ENCODE measurements around the gene FANCL. TPM values are rescaled to one million over a fixed set of nuclear protein-coding genes. Genes with fewer than 3 reads are reported as not detected.
"Not testable (repeated sequence)": the region's sequence is repeated elsewhere in the genome, so short reads cannot be mapped to it uniquely, and the experiment has no call there.

FANCL gene
- total RNA-seq, 4 donors from 2014 or later, result 7.5 to 17.9 (median 11.6) TPM

- intact Hi-C loops (cut with DNase I), result no loop called here
- no peaks in the 10 kb centered on the region for H3K27me3 ChIP-seq
- WGBS, result 84% methylated on average over 4 of the region's 4 CpGs
These were observed 27.6 kb upstream of the FANCL start for GRCh38 chr2:58268685-58269084.

GRCh38 chr2:58266211-58266610 is 25.1 kb upstream of the FANCL start:
- WGBS, result 53% methylated on average over 2 of the region's 2 CpGs
- TF ChIP-seq EP300 (IDR thresholded peaks at IDR 0.05) (no peak), POLR2AphosphoS5 (IDR thresholded peaks at IDR 0.05) (no peak), CTCF (IDR thresholded peaks at IDR 0.05) (no peak), POLR2A (IDR thresholded peaks at IDR 0.05; ENCODE audit: low read depth) (no peak)
- Histone ChIP-seq H3K4me1 (no peaks in the 10 kb centered on the region), H3K27me3 (no peaks in the 10 kb centered on the region), H3K4me3 (no peak overlapping the region), H3K36me3 (no peaks in the 10 kb centered on the region), H3K9me3 (no peaks in the 10 kb centered on the region), H3K27ac (replicated peaks in 1 of 4) (no peak overlapping the region)
- no peak for DNase-seq (ENCODE audit: extremely low spot score)
- intact Hi-C loops (cut with DNase I), result no loop called here

More at GRCh38 chr2:58268685-58269084, 27.6 kb upstream of the FANCL start:
- Histone ChIP-seq H3K36me3 (no peaks in the 10 kb centered on the region), H3K9me3 (no peaks in the 10 kb centered on the region), H3K27ac (replicated peaks in 1 of 4) (no peak overlapping the region), H3K4me3 (no peak overlapping the region), H3K4me1 (no peaks in the 10 kb centered on the region)
- no peak for DNase-seq (ENCODE audit: extremely low spot score)
- TF ChIP-seq POLR2A (IDR thresholded peaks at IDR 0.05; ENCODE audit: low read depth), result no peak
- no peak for TF ChIP-seq POLR2AphosphoS5 (IDR thresholded peaks at IDR 0.05)
- no peak for TF ChIP-seq CTCF (IDR thresholded peaks at IDR 0.05)
- TF ChIP-seq EP300 (IDR thresholded peaks at IDR 0.05), result no peak

DNA sequence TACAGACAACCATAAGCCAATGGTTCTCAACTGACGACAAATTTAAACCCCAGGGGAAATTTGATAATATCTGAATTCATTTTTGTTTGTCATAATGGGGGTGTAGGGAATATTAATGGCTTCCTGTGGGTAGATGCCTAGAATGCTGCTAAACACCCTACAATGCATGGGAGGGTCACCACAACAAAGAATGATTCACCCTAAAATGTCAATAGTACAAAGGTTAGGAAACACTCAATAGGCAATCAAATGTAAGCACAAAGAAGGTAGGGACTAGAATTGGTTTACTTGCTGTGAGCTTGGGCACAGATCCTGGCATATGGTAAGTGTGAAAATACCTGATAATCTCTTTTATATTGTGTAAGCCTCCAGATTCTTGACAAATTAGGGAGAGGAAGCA is 20.1 kb upstream of the FANCL start:
- Histone ChIP-seq H3K27me3 (no peaks in the 10 kb centered on the region), H3K36me3 (no peaks in the 10 kb centered on the region), H3K27ac (replicated peaks in 1 of 4) (no peak overlapping the region), H3K9me3 (no peaks in the 10 kb centered on the region), H3K4me3 (no peak overlapping the region), H3K4me1 (no peaks in the 10 kb centered on the region)
- no peak for DNase-seq (ENCODE audit: extremely low spot score)
- no peak for TF ChIP-seq EP300 (IDR thresholded peaks at IDR 0.05)
- intact Hi-C loops (cut with DNase I), result no loop called here
- 66% methylated on average over 1 of the region's 1 CpG for WGBS

GRCh38 chr2:58258456-58258855 is 17.3 kb upstream of the FANCL start:
- H3K9me3 ChIP-seq; H3K4me1 ChIP-seq; H3K27ac ChIP-seq (replicated peaks in 1 of 4); DNase-seq (ENCODE audit: extremely low spot score); H3K27me3 ChIP-seq; H3K36me3 ChIP-seq; H3K4me3 ChIP-seq; intact Hi-C loops (cut with DNase I): not testable (repeated sequence)
- WGBS, result 75% methylated on average over 1 of the region's 1 CpG

GRCh38 chr2:58251331-58252201 is 10.4 kb upstream of the FANCL start:
- H3K9me3 ChIP-seq; H3K4me3 ChIP-seq; DNase-seq (ENCODE audit: extremely low spot score); intact Hi-C loops (cut with DNase I); H3K36me3 ChIP-seq; H3K4me1 ChIP-seq; H3K27ac ChIP-seq (replicated peaks in 1 of 4); H3K27me3 ChIP-seq: not testable (repeated sequence)
- WGBS, result 91% methylated on average over 26 of the region's 43 CpGs

GRCh38 chr2:58241546-58241864 is 380 bp upstream of the FANCL start:
- intact Hi-C loops (cut with DNase I), result no loop called here
- TF ChIP-seq EP300 (IDR thresholded peaks at IDR 0.05) (no peak), CTCF (IDR thresholded peaks at IDR 0.05) (no peak), POLR2A (IDR thresholded peaks at IDR 0.05; ENCODE audit: low read depth) (no peak), POLR2AphosphoS5 (IDR thresholded peaks at IDR 0.05) (no peak)
- peaks cover 4 to 18% (median 10%) of the 10 kb centered on the region in 4 donors for H3K4me1 ChIP-seq
- H3K27ac ChIP-seq (replicated peaks in 1 of 4), result peak overlapping the region; percentile 75 to 84 (median 82)
- H3K36me3 ChIP-seq, result no peaks in the 10 kb centered on the region
- H3K4me3 ChIP-seq, result peak overlapping the region; percentile 72 to 95 (median 78)
- DNase-seq (ENCODE audit: extremely low spot score), result no peak
- no peaks in the 10 kb centered on the region for H3K9me3 ChIP-seq
- no peaks in the 10 kb centered on the region for H3K27me3 ChIP-seq
- 12% methylated on average over 2 of the region's 2 CpGs for WGBS
